ENCODE data around the gene PPP1R7.

- TF ChIP-seq REST (IDR thresholded peaks at IDR 0.05; ENCODE audit: low read depth, low read length) (no peak), TAF1 (IDR thresholded peaks at IDR 0.05; ENCODE audit: borderline replicate concordance, low read depth, low read length) (no peak), MXI1 (IDR thresholded peaks at IDR 0.05; ENCODE audit: low read depth, low read length) (no peak), NRF1 (IDR thresholded peaks at IDR 0.05; ENCODE audit: low read depth, low read length) (no peak), YY1 (IDR thresholded peaks at IDR 0.05; ENCODE audit: low read depth) (no peak), IRF3 (IDR thresholded peaks at IDR 0.05; ENCODE audit: low read depth, low read length) (no peak), POLR2AphosphoS5 (IDR thresholded peaks at IDR 0.05; ENCODE audit: low read depth, low read length) (no peak), TEAD4 (IDR thresholded peaks at IDR 0.05; ENCODE audit: borderline replicate concordance, insufficient read depth) (no peak), FOSL2 (IDR thresholded peaks at IDR 0.05; ENCODE audit: borderline replicate concordance, low read depth) (no peak), EP300 (IDR thresholded peaks at IDR 0.05; ENCODE audit: borderline replicate concordance in 1 of 2, low read depth in 1 of 2, low read length in 1 of 2) (no peak), GABPA (IDR thresholded peaks at IDR 0.05; ENCODE audit: low read depth) (no peak)
- TF ChIP-seq, protein P1, sequence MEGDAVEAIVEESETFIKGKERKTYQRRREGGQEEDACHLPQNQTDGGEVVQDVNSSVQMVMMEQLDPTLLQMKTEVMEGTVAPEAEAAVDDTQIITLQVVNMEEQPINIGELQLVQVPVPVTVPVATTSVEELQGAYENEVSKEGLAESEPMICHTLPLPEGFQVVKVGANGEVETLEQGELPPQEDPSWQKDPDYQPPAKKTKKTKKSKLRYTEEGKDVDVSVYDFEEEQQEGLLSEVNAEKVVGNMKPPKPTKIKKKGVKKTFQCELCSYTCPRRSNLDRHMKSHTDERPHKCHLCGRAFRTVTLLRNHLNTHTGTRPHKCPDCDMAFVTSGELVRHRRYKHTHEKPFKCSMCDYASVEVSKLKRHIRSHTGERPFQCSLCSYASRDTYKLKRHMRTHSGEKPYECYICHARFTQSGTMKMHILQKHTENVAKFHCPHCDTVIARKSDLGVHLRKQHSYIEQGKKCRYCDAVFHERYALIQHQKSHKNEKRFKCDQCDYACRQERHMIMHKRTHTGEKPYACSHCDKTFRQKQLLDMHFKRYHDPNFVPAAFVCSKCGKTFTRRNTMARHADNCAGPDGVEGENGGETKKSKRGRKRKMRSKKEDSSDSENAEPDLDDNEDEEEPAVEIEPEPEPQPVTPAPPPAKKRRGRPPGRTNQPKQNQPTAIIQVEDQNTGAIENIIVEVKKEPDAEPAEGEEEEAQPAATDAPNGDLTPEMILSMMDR (IDR thresholded peaks at IDR 0.05) = no peak
Observed at GRCh38 chr2:241227594-241227993, 77.3 kb downstream of the PPP1R7 start.
